Measurements from ENCODE around the gene SOX6.

DNA sequence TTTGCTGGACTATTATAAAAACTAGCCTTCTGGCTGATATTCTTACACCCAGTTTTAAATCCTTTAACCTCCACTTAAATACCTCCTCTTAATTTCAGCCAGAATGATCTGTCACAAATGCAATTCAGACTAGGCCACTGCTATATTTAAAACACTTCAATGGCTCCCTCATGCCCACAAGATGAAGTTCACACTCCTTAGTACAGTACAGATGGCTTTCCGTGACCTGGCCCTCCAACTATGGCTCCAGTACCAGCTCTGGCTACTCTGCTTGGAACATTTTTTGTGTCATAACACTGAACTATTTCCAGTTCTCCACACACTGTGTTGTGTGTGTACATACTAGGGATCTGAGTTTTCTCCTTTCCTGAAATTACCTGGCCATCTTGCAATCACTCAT, 353.4 kb downstream of the SOX6 start:
- TF ChIP-seq RAD21 (IDR thresholded peaks at IDR 0.05; ENCODE audit: low read length) (no peak), RXRA (IDR thresholded peaks at IDR 0.05; ENCODE audit: borderline replicate concordance, low read depth) (no peak), SMC3 (IDR thresholded peaks at IDR 0.05; ENCODE audit: low read depth, low read length) (no peak), YY1 (IDR thresholded peaks at IDR 0.05; ENCODE audit: low read depth) (no peak), EZH2phosphoT487 (IDR thresholded peaks at IDR 0.05; ENCODE audit: borderline replicate concordance, low read depth) (no peak), POLR2AphosphoS5 (IDR thresholded peaks at IDR 0.05; ENCODE audit: low read depth, low read length) (no peak), RFX5 (IDR thresholded peaks at IDR 0.05; ENCODE audit: low read length) (no peak)
- TF ChIP-seq, protein P1, sequence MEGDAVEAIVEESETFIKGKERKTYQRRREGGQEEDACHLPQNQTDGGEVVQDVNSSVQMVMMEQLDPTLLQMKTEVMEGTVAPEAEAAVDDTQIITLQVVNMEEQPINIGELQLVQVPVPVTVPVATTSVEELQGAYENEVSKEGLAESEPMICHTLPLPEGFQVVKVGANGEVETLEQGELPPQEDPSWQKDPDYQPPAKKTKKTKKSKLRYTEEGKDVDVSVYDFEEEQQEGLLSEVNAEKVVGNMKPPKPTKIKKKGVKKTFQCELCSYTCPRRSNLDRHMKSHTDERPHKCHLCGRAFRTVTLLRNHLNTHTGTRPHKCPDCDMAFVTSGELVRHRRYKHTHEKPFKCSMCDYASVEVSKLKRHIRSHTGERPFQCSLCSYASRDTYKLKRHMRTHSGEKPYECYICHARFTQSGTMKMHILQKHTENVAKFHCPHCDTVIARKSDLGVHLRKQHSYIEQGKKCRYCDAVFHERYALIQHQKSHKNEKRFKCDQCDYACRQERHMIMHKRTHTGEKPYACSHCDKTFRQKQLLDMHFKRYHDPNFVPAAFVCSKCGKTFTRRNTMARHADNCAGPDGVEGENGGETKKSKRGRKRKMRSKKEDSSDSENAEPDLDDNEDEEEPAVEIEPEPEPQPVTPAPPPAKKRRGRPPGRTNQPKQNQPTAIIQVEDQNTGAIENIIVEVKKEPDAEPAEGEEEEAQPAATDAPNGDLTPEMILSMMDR (IDR thresholded peaks at IDR 0.05) = no peak

All from SK-N-SH (cell line).